ENCODE data around the gene SNX7.

The SNX7 gene, protein sequence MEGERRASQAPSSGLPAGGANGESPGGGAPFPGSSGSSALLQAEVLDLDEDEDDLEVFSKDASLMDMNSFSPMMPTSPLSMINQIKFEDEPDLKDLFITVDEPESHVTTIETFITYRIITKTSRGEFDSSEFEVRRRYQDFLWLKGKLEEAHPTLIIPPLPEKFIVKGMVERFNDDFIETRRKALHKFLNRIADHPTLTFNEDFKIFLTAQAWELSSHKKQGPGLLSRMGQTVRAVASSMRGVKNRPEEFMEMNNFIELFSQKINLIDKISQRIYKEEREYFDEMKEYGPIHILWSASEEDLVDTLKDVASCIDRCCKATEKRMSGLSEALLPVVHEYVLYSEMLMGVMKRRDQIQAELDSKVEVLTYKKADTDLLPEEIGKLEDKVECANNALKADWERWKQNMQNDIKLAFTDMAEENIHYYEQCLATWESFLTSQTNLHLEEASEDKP

DNA sequence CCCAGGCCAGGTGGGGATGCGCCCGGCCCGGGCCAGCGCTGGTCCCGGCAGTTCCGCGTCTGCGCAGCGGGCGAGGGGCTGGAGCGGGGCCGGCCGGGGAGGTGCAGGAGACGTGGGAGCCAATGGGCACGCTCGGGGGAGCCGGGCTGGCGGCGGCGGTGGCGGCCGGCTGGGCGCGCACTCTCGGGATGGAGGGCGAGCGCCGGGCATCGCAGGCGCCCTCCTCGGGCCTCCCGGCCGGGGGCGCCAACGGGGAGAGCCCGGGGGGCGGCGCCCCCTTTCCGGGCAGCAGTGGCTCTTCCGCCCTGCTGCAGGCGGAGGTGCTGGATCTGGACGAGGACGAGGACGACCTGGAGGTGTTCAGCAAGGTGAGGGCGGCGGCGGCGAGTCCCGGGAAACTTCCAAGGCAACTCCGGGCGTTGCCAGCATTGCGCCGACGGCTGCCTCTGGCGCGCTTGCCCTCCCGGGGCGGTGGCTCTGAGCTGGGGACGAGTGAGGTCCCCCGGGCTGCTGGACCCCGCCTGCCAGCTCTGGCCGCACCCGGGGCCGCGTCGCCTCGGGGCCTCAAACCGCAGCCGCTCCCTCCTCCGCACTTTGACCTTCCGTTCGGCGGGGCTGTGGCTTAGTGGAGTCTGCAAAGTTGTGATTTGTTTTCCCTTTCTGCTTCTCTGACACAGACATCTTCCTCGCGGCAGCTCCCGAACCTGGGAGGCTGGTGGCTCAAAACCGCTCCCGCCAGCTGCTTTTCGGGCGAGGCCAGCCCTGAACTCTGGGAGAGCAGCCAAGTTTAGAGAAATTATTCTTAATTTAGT, at the start of gene SNX7:
TSS of gene SNX7 (plus strand) at position 178 of the 812 bp plus-strand sequence. CDS start at position 189, 11 bp downstream.
- peak within 1 kb of the TSS; percentile 76 for H3K27ac ChIP-seq
- TF ChIP-seq, protein P1, sequence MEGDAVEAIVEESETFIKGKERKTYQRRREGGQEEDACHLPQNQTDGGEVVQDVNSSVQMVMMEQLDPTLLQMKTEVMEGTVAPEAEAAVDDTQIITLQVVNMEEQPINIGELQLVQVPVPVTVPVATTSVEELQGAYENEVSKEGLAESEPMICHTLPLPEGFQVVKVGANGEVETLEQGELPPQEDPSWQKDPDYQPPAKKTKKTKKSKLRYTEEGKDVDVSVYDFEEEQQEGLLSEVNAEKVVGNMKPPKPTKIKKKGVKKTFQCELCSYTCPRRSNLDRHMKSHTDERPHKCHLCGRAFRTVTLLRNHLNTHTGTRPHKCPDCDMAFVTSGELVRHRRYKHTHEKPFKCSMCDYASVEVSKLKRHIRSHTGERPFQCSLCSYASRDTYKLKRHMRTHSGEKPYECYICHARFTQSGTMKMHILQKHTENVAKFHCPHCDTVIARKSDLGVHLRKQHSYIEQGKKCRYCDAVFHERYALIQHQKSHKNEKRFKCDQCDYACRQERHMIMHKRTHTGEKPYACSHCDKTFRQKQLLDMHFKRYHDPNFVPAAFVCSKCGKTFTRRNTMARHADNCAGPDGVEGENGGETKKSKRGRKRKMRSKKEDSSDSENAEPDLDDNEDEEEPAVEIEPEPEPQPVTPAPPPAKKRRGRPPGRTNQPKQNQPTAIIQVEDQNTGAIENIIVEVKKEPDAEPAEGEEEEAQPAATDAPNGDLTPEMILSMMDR (IDR thresholded peaks at IDR 0.05) = peak; percentile 47
- no peak for TF ChIP-seq ZFX (IDR thresholded peaks at IDR 0.05; ENCODE audit: borderline replicate concordance)

- no peak overlapping the region for H3K27ac ChIP-seq
- TF ChIP-seq, protein P1 (IDR thresholded peaks at IDR 0.05) = no peak
- TF ChIP-seq ZFX (IDR thresholded peaks at IDR 0.05; ENCODE audit: borderline replicate concordance) = no peak
Observed at GRCh38 chr1:98637316-98637715, 24.2 kb upstream of the SNX7 start.

GRCh38 chr1:98638185-98638584, 23.3 kb upstream of the SNX7 start:
- H3K27ac ChIP-seq = no peak overlapping the region
- TF ChIP-seq ZFX (IDR thresholded peaks at IDR 0.05; ENCODE audit: borderline replicate concordance) = no peak
- TF ChIP-seq, protein P1 (IDR thresholded peaks at IDR 0.05) = no peak

- TF ChIP-seq ZFX (IDR thresholded peaks at IDR 0.05; ENCODE audit: borderline replicate concordance) = no peak
- TF ChIP-seq, protein P1 (IDR thresholded peaks at IDR 0.05) = no peak
Observed at GRCh38 chr1:98644510-98644909, 17.0 kb upstream of the SNX7 start.

GRCh38 chr1:98651116-98651632, 10.3 kb upstream of the SNX7 start:
- H3K27ac ChIP-seq = no peak overlapping the region
- TF ChIP-seq, protein P1 (IDR thresholded peaks at IDR 0.05) = no peak
- TF ChIP-seq ZFX (IDR thresholded peaks at IDR 0.05; ENCODE audit: borderline replicate concordance) = no peak

More at GRCh38 chr1:98644510-98644909, 17.0 kb upstream of the SNX7 start:
- no peak overlapping the region for H3K27ac ChIP-seq

GRCh38 chr1:98653123-98653522, 8.4 kb upstream of the SNX7 start:
- no peak for TF ChIP-seq ZFX (IDR thresholded peaks at IDR 0.05; ENCODE audit: borderline replicate concordance)
- TF ChIP-seq, protein P1 (IDR thresholded peaks at IDR 0.05) = no peak
- no peak overlapping the region for H3K27ac ChIP-seq
